SJSA1 (cell line): Measurements from ENCODE around the gene TTBK2. TPM values are rescaled to one million over a fixed set of nuclear protein-coding genes. Genes with fewer than 3 reads are reported as not detected.

ENCODE experiments used
- DNase-seq, 2 experiments: peaks; one replicate each; pipeline ENCODE4 v3.0.0-alpha.2; 2015 to 2020; ENCODE audit warnings: low spot score in 2 of 2, low read depth in 1 of 2
- H3K27ac ChIP-seq: fragments of 250-450 bp; sonication (Bioruptor Pico); 2 replicates; pipeline ENCODE4 v1.5.1; 2020; ENCODE audit warnings: mild to moderate bottlenecking, moderate library complexity
- H3K27me3 ChIP-seq: fragments of 250-450 bp; sonication (Bioruptor Pico); replicated peaks from 2 replicates; pipeline ENCODE4 v1.5.1; 2020; ENCODE audit warnings: mild to moderate bottlenecking, moderate library complexity
- H3K36me3 ChIP-seq: fragments of 250-450 bp; sonication (Bioruptor Pico); 2 replicates; pipeline ENCODE4 v1.5.1; 2020; ENCODE audit warnings: mild to moderate bottlenecking
- H3K4me1 ChIP-seq: fragments of 250-450 bp; sonication (Bioruptor Pico); replicated peaks from 2 replicates; pipeline ENCODE4 v1.6.1; 2021; ENCODE audit warnings: mild to moderate bottlenecking
- H3K4me3 ChIP-seq: fragments of 250-450 bp; sonication (Bioruptor Pico); 2 replicates; pipeline ENCODE4 v1.5.1; 2020; ENCODE audit warnings: mild to moderate bottlenecking
- H3K9me3 ChIP-seq: fragments of 250-450 bp; sonication (Bioruptor Pico); replicated peaks from 2 replicates; pipeline ENCODE4 v1.5.1; 2020; ENCODE audit warnings: mild to moderate bottlenecking
- total RNA-seq: library from RNA; depleted of rRNA; stranded (reverse); fragments of >200 nt; shearing (Covaris generic); gene quantifications from 2 replicates; pipeline ENCODE4 v1.2.3, GENCODE V29; 2014

Gene TTBK2
- total RNA-seq, 1 experiment from 2014 or later, result 12.4 TPM

GRCh38 chr15:42730135-42730534 lies 190.4 kb downstream of the TTBK2 start:
- H3K9me3 ChIP-seq, result no peaks in the 10 kb centered on the region
- no peaks in the 10 kb centered on the region for H3K4me1 ChIP-seq
- no peaks in the 10 kb centered on the region for H3K27me3 ChIP-seq
- H3K36me3 ChIP-seq, result peaks cover 98% of the 10 kb centered on the region
- H3K4me3 ChIP-seq, result no peak overlapping the region
- no peak overlapping the region for H3K27ac ChIP-seq
- no peak for DNase-seq

DNA sequence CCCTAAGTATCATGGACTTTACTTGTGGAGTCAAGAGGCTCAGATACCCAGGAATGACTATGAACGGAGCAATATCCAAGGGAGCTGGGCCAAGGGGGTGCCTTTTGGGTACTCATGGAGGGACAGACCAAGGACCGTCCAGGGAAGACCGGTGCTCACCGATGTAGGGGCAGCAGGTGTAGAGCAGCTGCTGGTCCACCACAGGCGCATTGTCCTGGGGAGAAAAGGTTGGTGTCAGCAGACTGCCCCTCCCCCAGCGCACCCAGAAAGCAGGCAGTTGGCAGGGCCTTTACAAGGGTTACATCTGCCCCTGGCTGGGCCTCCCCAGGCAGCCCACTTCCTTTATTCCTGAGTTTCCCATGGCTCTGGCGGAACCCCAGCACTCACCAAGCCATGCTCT lies 191.2 kb downstream of the TTBK2 start:
- Histone ChIP-seq H3K36me3 (peaks cover 98% of the 10 kb centered on the region), H3K4me3 (no peak overlapping the region), H3K27me3 (no peaks in the 10 kb centered on the region), H3K9me3 (no peaks in the 10 kb centered on the region), H3K27ac (no peak overlapping the region), H3K4me1 (no peaks in the 10 kb centered on the region)
- DNase-seq, result no peak

GRCh38 chr15:42728972-42729371 lies 191.6 kb downstream of the TTBK2 start:
- Histone ChIP-seq H3K4me3 (no peak overlapping the region), H3K27ac (no peak overlapping the region), H3K9me3 (no peaks in the 10 kb centered on the region), H3K36me3 (peaks cover 98% of the 10 kb centered on the region), H3K4me1 (no peaks in the 10 kb centered on the region), H3K27me3 (no peaks in the 10 kb centered on the region)
- DNase-seq, result no peak

- H3K27ac ChIP-seq, result no peak overlapping the region
- H3K36me3 ChIP-seq, result peaks cover 98% of the 10 kb centered on the region
- DNase-seq, result no peak
- H3K9me3 ChIP-seq, result no peaks in the 10 kb centered on the region
- H3K27me3 ChIP-seq, result no peaks in the 10 kb centered on the region
- no peak overlapping the region for H3K4me3 ChIP-seq
- no peaks in the 10 kb centered on the region for H3K4me1 ChIP-seq
These were observed 192.0 kb downstream of the TTBK2 start for GRCh38 chr15:42728560-42728959.

- no peak for DNase-seq
- Histone ChIP-seq H3K27ac (no peak overlapping the region), H3K9me3 (no peaks in the 10 kb centered on the region), H3K27me3 (no peaks in the 10 kb centered on the region), H3K36me3 (peaks cover 98% of the 10 kb centered on the region), H3K4me1 (no peaks in the 10 kb centered on the region), H3K4me3 (no peak overlapping the region)
These were observed 192.7 kb downstream of the TTBK2 start for GRCh38 chr15:42727750-42728381.

GRCh38 chr15:42726114-42726513 lies 194.5 kb downstream of the TTBK2 start:
- no peak overlapping the region for H3K27ac ChIP-seq
- no peaks in the 10 kb centered on the region for H3K9me3 ChIP-seq
- H3K4me3 ChIP-seq, result no peak overlapping the region
- no peaks in the 10 kb centered on the region for H3K27me3 ChIP-seq
- no peak for DNase-seq
- peaks cover 95% of the 10 kb centered on the region for H3K36me3 ChIP-seq
- H3K4me1 ChIP-seq, result no peaks in the 10 kb centered on the region

DNA sequence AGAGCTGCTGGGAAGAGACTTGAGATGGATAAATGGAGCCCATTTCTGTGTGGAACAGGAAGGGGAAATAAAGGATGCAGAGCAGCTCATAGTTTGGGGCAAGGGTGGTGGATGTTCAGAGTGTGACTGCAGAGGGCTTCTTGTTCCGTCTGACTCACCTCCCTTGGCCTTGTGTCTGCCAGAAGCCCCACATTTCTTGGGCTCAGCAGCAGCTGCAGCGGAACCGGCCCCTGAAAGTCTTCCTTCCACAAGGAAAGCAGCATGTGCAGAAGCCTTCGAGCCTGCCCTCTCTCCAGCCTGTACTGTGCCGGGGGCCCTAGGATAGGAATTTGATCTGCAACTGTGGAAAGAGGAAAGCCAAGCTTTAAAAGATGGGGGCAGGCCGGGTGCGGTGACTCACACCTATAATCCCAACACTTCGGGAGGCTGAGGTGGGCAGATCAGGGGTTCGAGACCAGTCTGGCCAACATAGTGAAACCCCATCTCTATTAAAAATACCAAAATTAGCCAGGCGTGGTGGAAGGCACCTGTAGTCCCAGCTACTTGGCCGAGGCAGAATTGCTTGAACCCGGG lies 195.2 kb downstream of the TTBK2 start:
- H3K27ac ChIP-seq, result no peak overlapping the region
- no peak overlapping the region for H3K4me3 ChIP-seq
- peaks cover 94% of the 10 kb centered on the region for H3K36me3 ChIP-seq
- DNase-seq, result no peak
- no peaks in the 10 kb centered on the region for H3K27me3 ChIP-seq
- H3K4me1 ChIP-seq, result no peaks in the 10 kb centered on the region
- no peaks in the 10 kb centered on the region for H3K9me3 ChIP-seq

GRCh38 chr15:42724276-42724675 lies 196.3 kb downstream of the TTBK2 start:
- peaks cover 94% of the 10 kb centered on the region for H3K36me3 ChIP-seq
- H3K27me3 ChIP-seq, result no peaks in the 10 kb centered on the region
- no peaks in the 10 kb centered on the region for H3K9me3 ChIP-seq
- no peaks in the 10 kb centered on the region for H3K4me1 ChIP-seq
- H3K4me3 ChIP-seq, result no peak overlapping the region
- no peak for DNase-seq
- no peak overlapping the region for H3K27ac ChIP-seq

DNA sequence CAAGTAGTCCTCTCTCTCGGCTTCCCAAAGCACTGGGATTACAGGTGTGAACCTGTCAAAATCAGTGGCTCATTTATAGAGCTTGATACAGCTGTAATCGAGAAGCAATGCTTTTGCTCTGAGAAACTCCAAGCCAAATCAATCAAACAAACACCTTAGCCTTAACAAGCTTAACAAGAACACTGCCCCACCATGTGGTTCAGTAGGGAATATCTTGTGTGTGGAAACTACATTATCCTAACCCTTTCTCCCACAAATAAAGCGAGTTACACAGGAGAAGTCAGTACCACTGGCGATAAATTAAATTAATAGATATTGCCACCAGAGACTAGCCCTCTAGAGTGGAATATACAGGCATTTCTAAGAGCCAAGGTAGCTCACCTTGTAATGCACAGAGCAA lies 197.5 kb downstream of the TTBK2 start:
- Histone ChIP-seq H3K4me3 (no peak overlapping the region), H3K27me3 (no peaks in the 10 kb centered on the region), H3K9me3 (no peaks in the 10 kb centered on the region), H3K4me1 (no peaks in the 10 kb centered on the region), H3K36me3 (peaks cover 91% of the 10 kb centered on the region), H3K27ac (no peak overlapping the region)
- DNase-seq, result no peak

DNA sequence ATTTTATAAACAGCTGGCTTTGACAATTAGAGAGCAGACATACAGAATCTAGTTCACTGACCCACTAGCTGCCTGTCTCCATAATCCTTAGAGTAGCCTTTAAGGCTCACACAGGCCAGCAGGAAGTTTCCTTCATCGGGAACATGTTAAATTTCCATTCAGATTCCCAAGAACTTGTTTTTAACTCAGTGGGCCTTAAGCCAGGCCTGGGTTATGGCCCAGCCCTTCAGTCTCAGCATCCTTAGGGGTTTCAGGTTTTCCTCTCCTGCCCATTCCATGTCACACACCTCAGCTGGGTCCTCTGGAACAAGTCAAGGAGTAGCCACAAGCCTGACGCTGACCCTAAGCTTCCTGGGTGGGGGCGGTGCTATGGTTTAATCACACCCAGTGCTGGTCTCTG lies 198.7 kb downstream of the TTBK2 start:
- no peak for DNase-seq
- H3K27me3 ChIP-seq, result no peaks in the 10 kb centered on the region
- no peak overlapping the region for H3K27ac ChIP-seq
- H3K36me3 ChIP-seq, result peaks cover 80% of the 10 kb centered on the region
- H3K4me1 ChIP-seq, result no peaks in the 10 kb centered on the region
- no peak overlapping the region for H3K4me3 ChIP-seq
- no peaks in the 10 kb centered on the region for H3K9me3 ChIP-seq

DNA sequence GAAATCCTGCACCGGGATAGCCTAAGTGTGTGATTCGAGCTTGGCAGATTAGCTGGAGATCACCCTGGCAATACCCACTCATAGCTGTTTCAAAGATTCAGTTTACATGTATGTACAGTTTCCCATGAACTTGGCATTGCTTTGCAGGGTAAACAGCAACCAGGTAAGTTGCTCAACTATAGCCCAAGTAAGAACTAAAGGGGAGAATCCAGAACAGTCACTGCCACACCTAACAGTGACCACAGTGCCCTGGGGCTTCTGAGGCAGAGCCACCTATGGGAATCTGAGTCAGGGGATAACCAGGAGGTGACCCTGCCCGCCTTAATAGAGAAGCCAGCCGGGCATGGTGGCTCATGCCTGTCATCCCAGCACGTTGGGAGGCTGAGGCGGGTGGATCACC lies 199.6 kb downstream of the TTBK2 start:
- no peaks in the 10 kb centered on the region for H3K27me3 ChIP-seq
- H3K4me1 ChIP-seq, result no peaks in the 10 kb centered on the region
- H3K9me3 ChIP-seq, result no peaks in the 10 kb centered on the region
- no peak overlapping the region for H3K27ac ChIP-seq
- DNase-seq, result no peak
- H3K36me3 ChIP-seq, result peaks cover 71% of the 10 kb centered on the region
- no peak overlapping the region for H3K4me3 ChIP-seq

DNA sequence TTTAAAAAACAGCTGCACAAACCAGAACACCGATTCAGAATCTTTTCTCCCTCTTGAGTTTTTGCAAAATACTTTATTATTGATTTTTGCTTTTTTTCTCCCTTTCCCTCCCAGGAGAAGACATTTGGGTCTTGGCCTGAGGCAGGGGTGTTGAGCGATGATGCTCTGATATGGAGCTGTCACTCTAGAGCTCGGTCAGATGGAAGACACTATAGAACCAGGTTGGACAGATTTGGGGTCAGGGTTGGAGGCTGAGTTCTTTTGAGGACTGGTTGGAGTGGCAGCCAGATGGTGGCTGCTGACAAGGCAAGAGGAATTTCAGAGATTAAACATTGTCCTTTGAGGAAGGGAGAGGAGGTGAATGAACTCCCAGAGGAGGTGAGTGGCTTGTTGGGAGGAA lies 200.5 kb downstream of the TTBK2 start:
- H3K27me3 ChIP-seq, result no peaks in the 10 kb centered on the region
- no peak overlapping the region for H3K27ac ChIP-seq
- H3K36me3 ChIP-seq, result peaks cover 62% of the 10 kb centered on the region
- no peak overlapping the region for H3K4me3 ChIP-seq
- DNase-seq, result no peak
- H3K9me3 ChIP-seq, result no peaks in the 10 kb centered on the region
- H3K4me1 ChIP-seq, result no peaks in the 10 kb centered on the region

- Histone ChIP-seq H3K27me3 (no peaks in the 10 kb centered on the region), H3K4me3 (no peak overlapping the region), H3K4me1 (no peaks in the 10 kb centered on the region), H3K9me3 (no peaks in the 10 kb centered on the region), H3K27ac (no peak overlapping the region), H3K36me3 (peaks cover 52% of the 10 kb centered on the region)
- no peak for DNase-seq
These were observed 201.5 kb downstream of the TTBK2 start for GRCh38 chr15:42719043-42719442.

DNA sequence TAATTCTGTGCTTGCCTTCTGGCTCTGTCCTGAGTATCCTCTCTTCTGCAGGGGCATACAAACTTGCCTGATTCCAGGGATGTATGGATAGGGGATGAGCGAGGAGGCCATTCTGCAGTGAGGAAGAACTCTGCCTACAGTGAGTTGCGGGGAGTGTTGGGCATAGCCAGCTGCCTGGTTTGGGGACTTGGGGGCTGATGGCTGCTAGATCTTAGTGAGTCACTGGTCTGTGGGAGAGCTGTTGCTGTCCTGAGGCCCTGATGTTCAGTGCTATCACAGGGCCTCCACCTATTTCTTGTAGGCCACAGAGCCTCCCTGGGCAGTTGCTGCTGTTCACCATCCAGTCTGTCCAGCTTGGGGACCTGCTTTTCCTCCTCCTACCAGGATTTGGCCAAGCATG lies 204.0 kb downstream of the TTBK2 start:
- H3K36me3 ChIP-seq, result peaks cover 27% of the 10 kb centered on the region
- H3K4me3 ChIP-seq, result no peak overlapping the region
- H3K4me1 ChIP-seq, result no peaks in the 10 kb centered on the region
- no peak for DNase-seq
- no peak overlapping the region for H3K27ac ChIP-seq
- no peaks in the 10 kb centered on the region for H3K9me3 ChIP-seq
- H3K27me3 ChIP-seq, result no peaks in the 10 kb centered on the region

DNA sequence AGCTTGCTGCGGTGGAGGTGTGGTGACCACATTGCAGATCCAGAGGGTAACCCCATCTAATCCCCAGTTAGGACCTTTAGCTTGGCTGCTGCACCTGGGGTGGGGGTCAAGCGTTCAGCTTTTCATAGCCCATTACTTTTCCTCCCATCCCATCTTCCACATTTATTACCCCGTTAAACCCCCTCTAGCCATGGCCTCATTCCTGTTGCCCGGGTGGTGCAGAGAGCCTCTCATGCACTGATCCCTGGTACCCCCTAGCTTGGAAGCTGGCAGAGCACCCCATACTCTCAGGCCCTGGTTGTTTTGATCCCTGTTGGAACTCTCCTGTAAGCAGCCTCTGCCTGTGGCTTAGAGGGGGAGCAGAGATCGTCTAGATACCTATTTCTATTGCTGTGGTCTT lies 204.5 kb downstream of the TTBK2 start:
- no peaks in the 10 kb centered on the region for H3K4me1 ChIP-seq

More for the DNA sequence above, 204.5 kb downstream of the TTBK2 start:
- no peak for DNase-seq
- Histone ChIP-seq H3K36me3 (peaks cover 28% of the 10 kb centered on the region), H3K4me3 (no peak overlapping the region), H3K9me3 (no peaks in the 10 kb centered on the region), H3K27ac (no peak overlapping the region), H3K27me3 (no peaks in the 10 kb centered on the region)
